ENCODE results near the gene IQCK.
A peak's percentile ranks its signal among the peaks of the same experiment; 100 is the strongest.
"Not testable (repeated sequence)": the region's sequence is repeated elsewhere in the genome, so short reads cannot be mapped to it uniquely, and the experiment has no call there.

Gene IQCK

GRCh38 chr16:19760356-19761060 lies 42.4 kb downstream of the IQCK start:
- DNase-seq: no peak

GRCh38 chr16:19765860-19766553 lies 47.9 kb downstream of the IQCK start:
- no peak for DNase-seq

GRCh38 chr16:19766554-19766884 lies 48.4 kb downstream of the IQCK start:
- DNase-seq: no peak

GRCh38 chr16:19766988-19767387 lies 48.9 kb downstream of the IQCK start:
- no peak for DNase-seq

GRCh38 chr16:19767497-19767896 lies 49.4 kb downstream of the IQCK start:
- DNase-seq: no peak

- no peak for DNase-seq
Measured at GRCh38 chr16:19769239-19769638, 51.2 kb downstream of the IQCK start.

GRCh38 chr16:19771040-19771439 lies 53.0 kb downstream of the IQCK start:
- no peak for DNase-seq

DNA sequence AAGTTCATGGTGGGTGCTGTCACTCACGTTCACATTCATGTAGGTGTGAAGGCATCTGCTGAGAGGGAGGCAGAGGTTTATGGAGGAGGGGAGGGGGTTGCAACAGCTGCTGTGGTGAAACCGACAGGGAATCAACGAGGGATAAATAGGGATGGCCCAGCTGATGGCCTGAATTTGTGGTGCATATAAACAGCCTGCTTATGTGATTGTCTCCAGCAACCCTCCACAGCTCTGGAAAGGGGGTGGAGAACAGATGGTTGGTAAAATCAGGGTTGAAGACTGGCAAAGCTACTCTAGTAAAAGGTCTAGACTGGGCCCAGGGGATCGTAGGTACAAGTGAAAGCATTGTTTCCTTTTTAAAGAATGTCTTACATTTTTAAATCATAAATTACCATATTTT lies 53.7 kb downstream of the IQCK start:
- DNase-seq: no peak

GRCh38 chr16:19774024-19774423 lies 56.0 kb downstream of the IQCK start:
- DNase-seq: no peak

- DNase-seq: no peak
Measured at GRCh38 chr16:19776147-19776546, 58.1 kb downstream of the IQCK start.

- DNase-seq: no peak
Measured at GRCh38 chr16:19776565-19776964, 58.5 kb downstream of the IQCK start.

DNA sequence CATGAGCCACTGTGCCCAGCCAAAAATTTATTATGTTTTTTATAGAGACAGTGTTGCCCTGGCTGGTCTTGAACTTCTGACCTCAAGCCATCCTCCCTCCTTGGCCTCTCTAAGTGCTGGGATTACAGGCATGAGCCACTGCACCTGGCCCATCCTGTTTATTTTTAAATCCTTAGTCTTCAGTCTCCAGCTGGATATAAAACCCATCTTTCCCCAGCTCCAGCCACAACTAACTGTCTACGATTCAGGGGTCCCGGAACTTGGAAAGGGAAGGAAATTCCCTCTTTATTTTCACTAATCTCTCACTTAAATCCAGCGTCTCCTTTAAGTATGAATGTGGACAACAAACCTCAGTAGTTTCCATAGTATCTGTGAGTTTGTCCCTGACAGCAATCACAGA lies 62.2 kb downstream of the IQCK start:
- no peak for DNase-seq

- no peak for DNase-seq
Measured at GRCh38 chr16:19781226-19781625, 63.2 kb downstream of the IQCK start.

DNA sequence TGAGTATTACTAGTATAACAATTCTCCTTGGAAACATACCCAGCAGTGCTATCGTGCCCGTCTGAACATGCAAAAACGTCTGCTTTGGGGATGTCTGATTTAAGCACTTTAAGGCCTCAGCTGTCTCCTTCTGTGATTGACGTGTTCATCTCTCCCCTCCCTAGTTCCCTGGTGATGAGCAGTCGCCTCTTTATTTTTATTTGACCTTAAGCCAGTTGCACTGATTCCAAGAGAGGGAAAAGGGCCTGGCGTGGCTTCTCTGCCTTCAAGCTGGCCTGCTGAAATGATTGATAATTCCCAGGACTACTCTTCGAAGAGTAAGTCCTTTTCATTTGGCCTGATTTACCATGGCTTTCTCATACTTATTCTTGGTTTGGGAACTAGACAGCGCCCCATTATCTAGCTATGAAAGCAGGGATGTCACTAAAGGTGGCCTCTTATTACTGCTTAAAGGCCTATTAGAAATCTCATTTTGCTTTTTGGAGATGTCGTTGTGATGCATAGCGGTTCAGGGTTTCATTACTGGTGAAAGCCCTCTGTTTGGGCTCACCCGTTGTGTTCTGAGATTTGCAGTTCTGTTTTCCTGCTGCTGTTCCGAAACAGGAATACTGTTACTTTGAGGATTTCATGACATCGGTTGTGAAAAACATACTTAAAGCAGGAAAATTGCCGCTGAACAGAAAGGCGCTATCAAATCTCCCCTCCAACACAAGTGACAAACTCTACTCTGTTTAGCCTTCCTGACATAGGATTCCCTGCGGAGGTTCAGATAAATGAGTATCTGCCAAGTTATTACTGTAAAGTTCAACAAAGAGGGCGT lies 65.5 kb downstream of the IQCK start:
- DNase-seq: no peak

DNA sequence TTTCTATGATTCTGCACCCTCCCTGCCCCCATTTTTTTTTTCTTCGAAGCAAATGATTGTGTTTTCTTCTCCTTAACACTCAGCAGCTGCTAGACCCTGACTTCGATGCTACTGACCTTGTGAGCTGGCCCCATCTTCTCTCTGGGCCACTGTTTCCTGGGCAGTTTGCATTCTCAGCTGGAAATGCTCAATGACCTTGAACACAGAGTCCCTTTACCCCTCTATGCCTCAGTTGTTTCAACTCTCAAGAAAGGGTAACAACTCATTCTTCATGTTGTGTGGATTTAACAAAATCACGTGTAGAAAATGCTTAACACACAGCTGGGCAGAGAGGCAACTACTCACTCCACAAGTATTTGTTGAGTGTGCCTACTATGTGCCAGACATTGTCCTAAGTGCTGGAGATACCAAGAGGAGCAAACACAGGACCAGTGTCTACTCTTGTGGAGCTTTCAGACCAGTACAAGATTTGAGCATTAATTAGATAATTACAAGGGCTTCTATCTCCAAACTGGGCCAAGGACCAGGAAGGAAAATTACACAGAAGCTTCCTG lies 66.2 kb downstream of the IQCK start:
- DNase-seq: no peak

GRCh38 chr16:19785081-19785480 lies 67.0 kb downstream of the IQCK start:
- DNase-seq: no peak

DNA sequence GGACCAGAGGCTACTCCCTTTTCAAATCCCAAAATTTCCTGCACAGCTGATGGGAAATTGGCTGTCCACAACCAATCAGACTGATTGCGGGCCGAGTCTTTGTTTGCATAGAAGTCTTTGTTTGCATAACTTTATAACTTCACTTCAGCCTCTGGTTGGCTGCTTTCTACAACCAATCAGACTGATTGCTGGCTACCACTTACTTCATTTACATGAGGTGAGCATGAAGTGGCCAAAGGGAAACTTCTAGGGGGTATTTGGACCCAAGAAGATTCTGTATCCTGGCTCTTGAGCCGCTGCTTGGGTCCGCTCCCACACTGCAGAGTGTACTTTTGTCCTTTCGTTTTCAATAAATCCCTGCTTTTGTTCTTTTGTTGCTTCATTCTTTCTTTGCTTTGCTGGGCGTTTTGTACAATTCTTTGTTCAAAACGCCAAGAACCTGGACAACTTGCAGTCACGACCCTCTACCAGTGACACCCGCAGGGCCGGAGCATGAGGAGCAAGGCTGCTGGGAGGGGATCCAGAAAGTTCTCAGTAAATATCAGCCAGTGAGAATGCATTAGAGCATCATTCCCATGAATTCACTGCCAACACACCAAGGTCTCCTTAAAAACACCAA lies 67.5 kb downstream of the IQCK start:
- no peak for DNase-seq

DNA sequence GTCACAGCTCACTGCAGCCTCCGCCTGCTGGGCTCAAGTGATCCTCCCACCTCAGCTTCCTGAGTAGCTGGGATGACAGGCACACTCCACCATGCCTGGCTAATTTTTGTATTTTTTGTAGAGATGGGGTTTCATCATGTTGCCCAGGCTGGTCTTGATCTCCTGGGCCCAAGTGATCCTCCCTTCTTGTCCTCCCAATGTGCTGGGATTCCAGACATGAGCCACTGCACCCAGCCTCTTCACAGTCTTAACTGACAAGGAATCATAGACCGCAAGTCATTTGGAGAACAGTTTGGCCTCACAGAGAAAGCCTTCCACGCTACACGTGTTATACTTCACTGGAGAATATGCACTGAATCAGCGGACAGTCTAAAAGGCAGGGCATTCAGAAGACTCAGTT lies 83.3 kb downstream of the IQCK start:
- not testable (repeated sequence) for DNase-seq

DNA sequence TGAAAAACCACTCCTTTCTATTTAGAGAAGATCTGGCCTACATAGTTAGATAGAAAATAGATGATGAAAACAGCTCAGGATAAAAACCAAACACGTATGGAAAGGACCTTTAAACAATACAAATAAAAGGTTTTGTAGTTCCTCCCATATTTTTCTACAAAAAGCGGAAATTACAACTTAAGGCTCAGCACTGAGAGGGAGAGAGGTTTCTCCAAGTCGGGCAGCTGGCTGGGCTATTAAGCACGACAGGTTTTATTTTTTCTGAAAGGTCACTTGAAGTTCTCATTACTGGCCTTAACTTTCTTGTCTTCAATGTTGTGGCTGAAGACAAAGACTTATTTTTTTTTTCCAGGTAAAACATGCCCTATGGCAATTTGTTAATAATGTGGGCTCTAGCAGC lies 83.8 kb downstream of the IQCK start:
- DNase-seq: not testable (repeated sequence)

- no peak for DNase-seq
Measured at GRCh38 chr16:19802612-19803011, 84.5 kb downstream of the IQCK start.

DNA sequence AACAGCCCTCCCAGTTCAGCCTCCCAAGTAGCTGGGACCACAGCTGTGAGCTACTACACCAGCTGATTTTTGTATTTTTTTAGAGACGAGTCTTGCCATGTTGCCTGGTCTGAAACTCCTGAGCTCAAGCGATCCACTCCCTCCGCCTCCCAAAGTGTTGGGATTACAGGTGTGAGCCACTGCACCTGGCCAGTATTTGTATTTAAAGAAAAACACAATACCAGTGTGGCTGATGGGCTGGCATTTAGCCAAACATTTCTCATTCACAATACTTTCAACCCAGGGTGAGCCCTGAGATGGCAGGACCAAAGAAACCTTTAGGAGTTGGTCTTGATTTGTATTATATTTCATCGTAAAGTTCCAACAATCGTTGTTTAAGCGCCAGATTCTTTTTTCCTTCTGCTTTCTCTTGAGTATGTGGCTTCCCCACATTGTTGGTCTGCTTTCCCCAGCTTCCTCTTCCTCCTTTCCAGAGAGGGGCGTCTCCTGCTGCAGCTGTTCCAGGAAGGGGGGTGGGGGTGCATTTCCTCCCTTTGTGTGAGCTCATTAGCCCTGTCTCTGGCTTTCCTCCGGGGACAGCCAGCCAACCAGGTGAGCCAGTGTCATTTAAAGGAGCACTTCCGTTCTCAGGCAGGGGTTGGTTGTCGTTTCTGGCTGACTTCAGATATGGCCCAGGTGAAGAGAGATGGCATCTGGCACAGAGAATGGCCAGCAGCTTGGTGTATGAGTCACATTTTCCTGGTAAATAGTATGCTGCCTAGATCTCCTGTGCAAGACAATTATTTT lies 86.7 kb downstream of the IQCK start:
- DNase-seq: peak; percentile 40

GRCh38 chr16:19805459-19806162 lies 87.5 kb downstream of the IQCK start:
- DNase-seq: no peak

Data from CD4-positive, alpha-beta T cell treated with Interleukin-17A for 1 hour (primary cell).